ENCODE data around the gene ONECUT3. TPM values are rescaled to one million over a fixed set of nuclear protein-coding genes. Genes with fewer than 3 reads are reported as not detected.

The ONECUT3 gene
- total RNA-seq, 1 experiment from 2014 or later: 0.04 TPM

DNA sequence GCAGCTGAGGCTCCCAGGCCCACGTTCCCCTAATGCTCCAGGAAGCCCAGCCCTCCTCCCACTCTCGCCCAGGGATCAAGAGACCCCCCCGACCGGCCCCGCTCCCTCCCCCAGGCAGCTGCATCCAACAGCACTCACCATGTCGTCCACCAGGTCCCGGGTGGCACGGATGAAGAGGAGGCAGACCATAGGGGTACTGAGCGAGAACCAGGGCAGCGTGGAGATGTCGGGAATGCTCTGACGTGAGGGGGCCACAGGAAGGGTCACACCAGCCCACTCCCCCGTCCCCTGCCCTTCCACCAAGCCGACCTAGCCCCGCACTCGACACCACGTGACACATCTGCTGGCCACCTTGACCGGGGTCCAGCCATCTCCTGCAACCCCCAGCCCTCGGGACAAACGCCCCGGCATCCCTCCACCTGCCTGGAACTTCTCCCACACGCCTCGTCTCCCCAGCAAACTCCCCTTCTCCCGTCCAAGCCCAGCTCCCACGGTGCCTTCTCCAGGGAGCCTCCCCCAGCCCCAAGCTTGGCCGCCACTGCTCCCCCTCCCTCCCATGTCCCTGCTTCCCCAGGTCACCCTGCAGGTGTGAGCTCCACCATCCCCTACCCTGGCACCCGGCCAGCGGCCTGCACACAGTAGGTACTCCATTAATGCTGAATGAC is 53.9 kb downstream of the ONECUT3 start:
- H3K4me3 Mint-ChIP-seq: no peak overlapping the region
- peaks cover 4% of the 10 kb centered on the region for H3K27me3 Mint-ChIP-seq (ENCODE audit: low read depth)
- H3K27ac Mint-ChIP-seq: no peak overlapping the region
- no peaks in the 10 kb centered on the region for H3K36me3 Mint-ChIP-seq
- TF ChIP-seq, protein P1, sequence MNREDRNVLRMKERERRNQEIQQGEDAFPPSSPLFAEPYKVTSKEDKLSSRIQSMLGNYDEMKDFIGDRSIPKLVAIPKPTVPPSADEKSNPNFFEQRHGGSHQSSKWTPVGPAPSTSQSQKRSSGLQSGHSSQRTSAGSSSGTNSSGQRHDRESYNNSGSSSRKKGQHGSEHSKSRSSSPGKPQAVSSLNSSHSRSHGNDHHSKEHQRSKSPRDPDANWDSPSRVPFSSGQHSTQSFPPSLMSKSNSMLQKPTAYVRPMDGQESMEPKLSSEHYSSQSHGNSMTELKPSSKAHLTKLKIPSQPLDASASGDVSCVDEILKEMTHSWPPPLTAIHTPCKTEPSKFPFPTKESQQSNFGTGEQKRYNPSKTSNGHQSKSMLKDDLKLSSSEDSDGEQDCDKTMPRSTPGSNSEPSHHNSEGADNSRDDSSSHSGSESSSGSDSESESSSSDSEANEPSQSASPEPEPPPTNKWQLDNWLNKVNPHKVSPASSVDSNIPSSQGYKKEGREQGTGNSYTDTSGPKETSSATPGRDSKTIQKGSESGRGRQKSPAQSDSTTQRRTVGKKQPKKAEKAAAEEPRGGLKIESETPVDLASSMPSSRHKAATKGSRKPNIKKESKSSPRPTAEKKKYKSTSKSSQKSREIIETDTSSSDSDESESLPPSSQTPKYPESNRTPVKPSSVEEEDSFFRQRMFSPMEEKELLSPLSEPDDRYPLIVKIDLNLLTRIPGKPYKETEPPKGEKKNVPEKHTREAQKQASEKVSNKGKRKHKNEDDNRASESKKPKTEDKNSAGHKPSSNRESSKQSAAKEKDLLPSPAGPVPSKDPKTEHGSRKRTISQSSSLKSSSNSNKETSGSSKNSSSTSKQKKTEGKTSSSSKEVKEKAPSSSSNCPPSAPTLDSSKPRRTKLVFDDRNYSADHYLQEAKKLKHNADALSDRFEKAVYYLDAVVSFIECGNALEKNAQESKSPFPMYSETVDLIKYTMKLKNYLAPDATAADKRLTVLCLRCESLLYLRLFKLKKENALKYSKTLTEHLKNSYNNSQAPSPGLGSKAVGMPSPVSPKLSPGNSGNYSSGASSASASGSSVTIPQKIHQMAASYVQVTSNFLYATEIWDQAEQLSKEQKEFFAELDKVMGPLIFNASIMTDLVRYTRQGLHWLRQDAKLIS (CRISPR knock-in tag; IDR thresholded peaks at IDR 0.05; ENCODE audit: borderline replicate concordance): no peak
- no peak for TF ChIP-seq EMX1 (CRISPR knock-in tag; IDR thresholded peaks at IDR 0.05)
- no peak for TF ChIP-seq GRHL2 (CRISPR knock-in tag; IDR thresholded peaks at IDR 0.05; ENCODE audit: insufficient replicate concordance, severe bottlenecking)
- TF ChIP-seq FOXJ3 (CRISPR knock-in tag; IDR thresholded peaks at IDR 0.05; ENCODE audit: borderline replicate concordance): no peak
- TF ChIP-seq NR3C1 (CRISPR knock-in tag; conservative IDR thresholded peaks at IDR 0.05; ENCODE audit: low read depth): no peak
- no peak for TF ChIP-seq KAT7 (CRISPR knock-in tag; IDR thresholded peaks at IDR 0.05; ENCODE audit: borderline replicate concordance)
- no peak for TF ChIP-seq SOX15 (CRISPR knock-in tag; IDR thresholded peaks at IDR 0.05)
- TF ChIP-seq, protein P2, sequence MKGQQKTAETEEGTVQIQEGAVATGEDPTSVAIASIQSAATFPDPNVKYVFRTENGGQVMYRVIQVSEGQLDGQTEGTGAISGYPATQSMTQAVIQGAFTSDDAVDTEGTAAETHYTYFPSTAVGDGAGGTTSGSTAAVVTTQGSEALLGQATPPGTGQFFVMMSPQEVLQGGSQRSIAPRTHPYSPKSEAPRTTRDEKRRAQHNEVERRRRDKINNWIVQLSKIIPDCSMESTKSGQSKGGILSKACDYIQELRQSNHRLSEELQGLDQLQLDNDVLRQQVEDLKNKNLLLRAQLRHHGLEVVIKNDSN (CRISPR knock-in tag; IDR thresholded peaks at IDR 0.05): no peak
- TF ChIP-seq, protein P3, sequence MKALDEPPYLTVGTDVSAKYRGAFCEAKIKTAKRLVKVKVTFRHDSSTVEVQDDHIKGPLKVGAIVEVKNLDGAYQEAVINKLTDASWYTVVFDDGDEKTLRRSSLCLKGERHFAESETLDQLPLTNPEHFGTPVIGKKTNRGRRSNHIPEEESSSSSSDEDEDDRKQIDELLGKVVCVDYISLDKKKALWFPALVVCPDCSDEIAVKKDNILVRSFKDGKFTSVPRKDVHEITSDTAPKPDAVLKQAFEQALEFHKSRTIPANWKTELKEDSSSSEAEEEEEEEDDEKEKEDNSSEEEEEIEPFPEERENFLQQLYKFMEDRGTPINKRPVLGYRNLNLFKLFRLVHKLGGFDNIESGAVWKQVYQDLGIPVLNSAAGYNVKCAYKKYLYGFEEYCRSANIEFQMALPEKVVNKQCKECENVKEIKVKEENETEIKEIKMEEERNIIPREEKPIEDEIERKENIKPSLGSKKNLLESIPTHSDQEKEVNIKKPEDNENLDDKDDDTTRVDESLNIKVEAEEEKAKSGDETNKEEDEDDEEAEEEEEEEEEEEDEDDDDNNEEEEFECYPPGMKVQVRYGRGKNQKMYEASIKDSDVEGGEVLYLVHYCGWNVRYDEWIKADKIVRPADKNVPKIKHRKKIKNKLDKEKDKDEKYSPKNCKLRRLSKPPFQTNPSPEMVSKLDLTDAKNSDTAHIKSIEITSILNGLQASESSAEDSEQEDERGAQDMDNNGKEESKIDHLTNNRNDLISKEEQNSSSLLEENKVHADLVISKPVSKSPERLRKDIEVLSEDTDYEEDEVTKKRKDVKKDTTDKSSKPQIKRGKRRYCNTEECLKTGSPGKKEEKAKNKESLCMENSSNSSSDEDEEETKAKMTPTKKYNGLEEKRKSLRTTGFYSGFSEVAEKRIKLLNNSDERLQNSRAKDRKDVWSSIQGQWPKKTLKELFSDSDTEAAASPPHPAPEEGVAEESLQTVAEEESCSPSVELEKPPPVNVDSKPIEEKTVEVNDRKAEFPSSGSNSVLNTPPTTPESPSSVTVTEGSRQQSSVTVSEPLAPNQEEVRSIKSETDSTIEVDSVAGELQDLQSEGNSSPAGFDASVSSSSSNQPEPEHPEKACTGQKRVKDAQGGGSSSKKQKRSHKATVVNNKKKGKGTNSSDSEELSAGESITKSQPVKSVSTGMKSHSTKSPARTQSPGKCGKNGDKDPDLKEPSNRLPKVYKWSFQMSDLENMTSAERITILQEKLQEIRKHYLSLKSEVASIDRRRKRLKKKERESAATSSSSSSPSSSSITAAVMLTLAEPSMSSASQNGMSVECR (CRISPR knock-in tag; IDR thresholded peaks at IDR 0.05; ENCODE audit: borderline replicate concordance): no peak
- TF ChIP-seq, protein P4, sequence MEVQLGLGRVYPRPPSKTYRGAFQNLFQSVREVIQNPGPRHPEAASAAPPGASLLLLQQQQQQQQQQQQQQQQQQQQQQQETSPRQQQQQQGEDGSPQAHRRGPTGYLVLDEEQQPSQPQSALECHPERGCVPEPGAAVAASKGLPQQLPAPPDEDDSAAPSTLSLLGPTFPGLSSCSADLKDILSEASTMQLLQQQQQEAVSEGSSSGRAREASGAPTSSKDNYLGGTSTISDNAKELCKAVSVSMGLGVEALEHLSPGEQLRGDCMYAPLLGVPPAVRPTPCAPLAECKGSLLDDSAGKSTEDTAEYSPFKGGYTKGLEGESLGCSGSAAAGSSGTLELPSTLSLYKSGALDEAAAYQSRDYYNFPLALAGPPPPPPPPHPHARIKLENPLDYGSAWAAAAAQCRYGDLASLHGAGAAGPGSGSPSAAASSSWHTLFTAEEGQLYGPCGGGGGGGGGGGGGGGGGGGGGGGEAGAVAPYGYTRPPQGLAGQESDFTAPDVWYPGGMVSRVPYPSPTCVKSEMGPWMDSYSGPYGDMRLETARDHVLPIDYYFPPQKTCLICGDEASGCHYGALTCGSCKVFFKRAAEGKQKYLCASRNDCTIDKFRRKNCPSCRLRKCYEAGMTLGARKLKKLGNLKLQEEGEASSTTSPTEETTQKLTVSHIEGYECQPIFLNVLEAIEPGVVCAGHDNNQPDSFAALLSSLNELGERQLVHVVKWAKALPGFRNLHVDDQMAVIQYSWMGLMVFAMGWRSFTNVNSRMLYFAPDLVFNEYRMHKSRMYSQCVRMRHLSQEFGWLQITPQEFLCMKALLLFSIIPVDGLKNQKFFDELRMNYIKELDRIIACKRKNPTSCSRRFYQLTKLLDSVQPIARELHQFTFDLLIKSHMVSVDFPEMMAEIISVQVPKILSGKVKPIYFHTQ (CRISPR knock-in tag; IDR thresholded peaks at IDR 0.05): no peak
- no peak for TF ChIP-seq ZNF263 (CRISPR knock-in tag; IDR thresholded peaks at IDR 0.05; ENCODE audit: low read depth)
- TF ChIP-seq NR1H2 (CRISPR knock-in tag; IDR thresholded peaks at IDR 0.05): no peak
- H3K4me1 Mint-ChIP-seq: no peaks in the 10 kb centered on the region
- POLR2A ChIA-PET: no interaction called here
- CTCF ChIA-PET: interaction anchor here (0.6 to 2.3 kb wide), 5 partner anchors 14 to 261 kb away, joined by 3 to 14 read pairs (median 3); no protein-coding TSS in a partner anchor
- no peak for DNase-seq (ENCODE audit: low spot score)
- ATAC-seq: no peak
- no peaks in the 10 kb centered on the region for H3K9me3 Mint-ChIP-seq

Data from WTC11 (cell line).